ENCODE results near the gene CD300H. TPM values are rescaled to one million over a fixed set of nuclear protein-coding genes. Genes with fewer than 3 reads are reported as not detected.

The CD300H gene
- total RNA-seq, 6 experiments from 2014 or later = 1.2 TPM; not detected in 5

DNA sequence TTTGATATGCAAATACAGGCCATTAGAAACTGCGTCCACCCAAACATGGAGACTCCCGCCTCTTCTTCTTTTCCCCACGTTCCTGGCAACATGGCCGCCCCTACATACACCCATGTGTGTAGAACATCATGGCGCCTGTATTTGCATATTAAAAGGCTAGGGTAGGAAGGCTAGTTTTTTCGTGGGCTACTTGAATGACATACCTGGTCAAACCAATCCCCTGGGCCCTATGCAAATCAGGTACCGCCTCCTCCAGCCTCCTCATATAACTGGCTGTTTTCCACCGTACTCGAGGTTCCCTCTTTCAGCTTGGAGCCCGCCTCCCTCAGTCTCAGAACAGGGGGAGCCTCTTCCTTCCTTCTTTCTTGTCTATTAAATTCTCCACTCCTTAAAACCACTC lies 35.2 kb downstream of the CD300H start:
- ATAC-seq (peak; percentile 54 to 76 (median 70)), DNase-seq (peak in 1 of 3 donors; percentile 59)
- TF ChIP-seq POLR2A (IDR thresholded peaks at IDR 0.05) (peak; percentile 58), CTCF (IDR thresholded peaks at IDR 0.05) (no peak)
- 35% methylated on average over 9 of the region's 10 CpGs for WGBS (ENCODE audit: insufficient coverage, low coverage, low lambda C conversion rate, missing lambda C conversion rate)
- Histone ChIP-seq H3K27me3 (no peaks in the 10 kb centered on the region), H3K4me3 (no peak overlapping the region), H3K9me3 (no peaks in the 10 kb centered on the region), H3K27ac (no peak overlapping the region), H3K4me1 (no peaks in the 10 kb centered on the region), H3K36me3 (no peaks in the 10 kb centered on the region)
- intact Hi-C loops (cut with DNase I) = no loop called here

GRCh38 chr17:74531231-74531761 lies 36.0 kb downstream of the CD300H start, which contains the start of gene CD300LB:
Gene CD300LB (minus strand): TSS chr17:74531475. CDS start chr17:74531350, 125 bp downstream.
- no peak for TF ChIP-seq POLR2A (IDR thresholded peaks at IDR 0.05)
- no peak for TF ChIP-seq CTCF (IDR thresholded peaks at IDR 0.05)
- intact Hi-C loops (cut with DNase I) = no loop called here
- Histone ChIP-seq H3K9me3 (no peaks in the 10 kb centered on the region), H3K4me3 (no peak within 1 kb of the TSS), H3K27ac (no peak within 1 kb of the TSS), H3K27me3 (no peaks in the 10 kb centered on the region), H3K4me1 (no peaks in the 10 kb centered on the region), H3K36me3 (no peaks in the 10 kb centered on the region)
- ATAC-seq = peak in 2 of 4 donors; percentile 19 to 28
- 34% methylated on average over 10 of the region's 10 CpGs for WGBS (ENCODE audit: insufficient coverage, low coverage, low lambda C conversion rate, missing lambda C conversion rate)
- peak in 1 of 3 donors; percentile 44 for DNase-seq

DNA sequence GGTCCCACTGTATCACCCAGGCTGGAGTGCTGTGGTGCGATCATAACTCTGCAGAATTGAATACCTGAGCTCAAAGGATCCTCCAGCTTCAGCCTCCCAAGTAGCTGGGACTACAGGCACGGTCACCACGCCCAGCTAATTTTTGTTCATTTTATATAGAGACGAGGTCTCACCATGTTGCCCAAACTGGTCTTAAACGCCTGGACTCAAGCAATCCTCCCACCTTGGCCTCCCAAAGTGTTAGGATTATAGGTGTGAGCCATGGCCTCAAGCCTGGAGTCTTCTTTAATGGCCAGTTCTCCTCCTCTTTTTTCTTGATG lies 36.5 kb downstream of the CD300H start:
- H3K4me1 ChIP-seq = no peaks in the 10 kb centered on the region
- H3K27me3 ChIP-seq = no peaks in the 10 kb centered on the region
- WGBS (ENCODE audit: insufficient coverage, low coverage, low lambda C conversion rate, missing lambda C conversion rate) = 42% methylated on average over 5 of the region's 5 CpGs
- intact Hi-C loops (cut with DNase I) = no loop called here
- DNase-seq = peak in 1 of 3 donors; percentile 35
- H3K4me3 ChIP-seq = no peak overlapping the region
- TF ChIP-seq CTCF (IDR thresholded peaks at IDR 0.05) (no peak), POLR2A (IDR thresholded peaks at IDR 0.05) (no peak)
- no peak overlapping the region for H3K27ac ChIP-seq
- no peaks in the 10 kb centered on the region for H3K36me3 ChIP-seq
- no peaks in the 10 kb centered on the region for H3K9me3 ChIP-seq
- no peak for ATAC-seq

DNA sequence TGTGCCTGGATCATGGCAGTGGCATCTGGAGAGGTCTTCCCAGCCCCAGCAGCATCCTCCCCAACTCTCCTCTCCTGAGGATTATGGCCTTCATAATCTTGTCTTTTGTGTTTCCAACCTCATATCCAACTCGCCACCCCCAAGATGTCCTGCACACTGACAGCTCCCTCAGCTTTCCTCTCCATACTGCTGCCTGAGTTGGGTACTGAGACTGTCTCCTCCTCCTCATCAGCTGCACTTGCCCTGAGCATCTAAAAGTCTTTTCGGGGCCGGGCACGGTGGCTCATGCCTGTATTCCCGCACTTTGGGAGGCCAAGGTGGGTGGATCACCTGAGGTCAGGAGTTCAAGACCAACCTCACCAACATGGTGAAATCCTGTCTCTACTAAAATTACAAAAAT lies 38.1 kb downstream of the CD300H start:
- Histone ChIP-seq H3K27ac (no peak overlapping the region), H3K4me1 (no peaks in the 10 kb centered on the region), H3K4me3 (no peak overlapping the region), H3K36me3 (no peaks in the 10 kb centered on the region), H3K27me3 (no peaks in the 10 kb centered on the region), H3K9me3 (no peaks in the 10 kb centered on the region)
- DNase-seq (peak in 1 of 3 donors; percentile 41), ATAC-seq (no peak)
- WGBS (ENCODE audit: insufficient coverage, low coverage, low lambda C conversion rate, missing lambda C conversion rate) = 39% methylated on average over 5 of the region's 5 CpGs
- TF ChIP-seq POLR2A (IDR thresholded peaks at IDR 0.05) (no peak), CTCF (IDR thresholded peaks at IDR 0.05) (no peak)
- intact Hi-C loops (cut with DNase I) = no loop called here
